ENCODE results near the gene PLCZ1. TPM values are rescaled to one million over a fixed set of nuclear protein-coding genes. Genes with fewer than 3 reads are reported as not detected.

PLCZ1 gene
- total RNA-seq, 1 donor, result not detected

DNA sequence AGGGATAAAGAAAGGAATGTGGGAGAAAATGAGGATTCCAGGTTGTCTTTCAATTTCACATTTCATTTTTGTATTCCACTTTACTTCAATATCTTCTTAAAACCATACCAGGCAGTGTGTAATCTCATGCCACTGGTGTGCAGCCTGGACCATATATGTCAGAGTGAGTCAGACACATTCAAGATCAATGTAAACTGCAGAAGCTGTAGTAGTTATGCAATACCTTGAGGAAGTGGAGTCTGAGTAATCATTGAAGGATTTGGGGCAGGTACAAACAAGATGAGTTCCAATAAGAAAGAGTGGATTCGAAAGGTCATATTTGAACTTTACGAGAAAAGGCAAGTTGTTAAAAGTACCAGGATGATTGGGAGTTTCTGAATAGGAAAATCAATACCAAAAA is 14.1 kb downstream of the PLCZ1 start:
- no peak overlapping the region for H3K4me3 ChIP-seq (ENCODE audit: low read depth, low read length)
- no peak for TF ChIP-seq CTCF (IDR thresholded peaks at IDR 0.05; ENCODE audit: insufficient read depth, low read depth, low read length)
- peak; percentile 83 for DNase-seq (ENCODE audit: low read depth)

DNA sequence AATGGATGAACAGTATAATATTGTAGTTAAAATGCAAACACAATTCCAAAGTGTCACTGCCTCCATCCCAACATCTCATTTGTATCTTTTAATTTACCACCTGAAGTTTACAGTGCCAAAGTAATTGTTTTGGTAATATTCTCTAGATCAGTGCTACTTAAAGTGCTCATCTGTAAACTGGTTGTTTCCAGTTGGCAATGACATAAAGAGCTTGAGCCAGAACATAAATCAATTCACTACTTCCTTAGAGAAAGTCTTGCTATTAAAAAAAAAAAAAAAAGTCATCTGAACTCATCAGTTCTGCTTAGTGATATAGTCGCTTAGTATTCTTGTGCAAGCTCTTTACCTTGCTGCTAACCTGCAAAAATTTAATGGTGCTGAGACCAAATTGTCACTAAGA is 16.4 kb downstream of the PLCZ1 start:
- no peak for TF ChIP-seq CTCF (IDR thresholded peaks at IDR 0.05; ENCODE audit: insufficient read depth, low read depth, low read length)
- no peak overlapping the region for H3K4me3 ChIP-seq (ENCODE audit: low read depth, low read length)
- no peak for DNase-seq (ENCODE audit: low read depth)

DNA sequence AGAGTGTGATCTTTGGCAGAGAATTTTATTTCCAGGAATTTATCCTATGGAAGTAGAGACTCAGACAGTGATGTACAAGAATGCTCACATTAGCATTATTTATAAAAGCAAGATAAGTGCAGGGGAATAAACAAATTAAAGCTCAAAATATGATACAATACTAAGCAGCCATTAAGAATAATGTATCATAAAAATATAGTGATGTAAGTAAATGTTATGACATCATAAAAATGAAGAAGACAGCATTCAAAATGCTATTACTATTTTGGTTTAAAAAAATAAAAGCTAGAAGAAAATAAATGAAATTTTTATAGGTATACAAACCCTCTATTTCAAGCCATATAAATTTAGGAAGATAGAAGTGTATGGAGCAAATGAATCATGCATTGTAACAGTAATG is 17.1 kb downstream of the PLCZ1 start:
- no peak overlapping the region for H3K4me3 ChIP-seq (ENCODE audit: low read depth, low read length)
- no peak for DNase-seq (ENCODE audit: low read depth)
- no peak for TF ChIP-seq CTCF (IDR thresholded peaks at IDR 0.05; ENCODE audit: insufficient read depth, low read depth, low read length)

DNA sequence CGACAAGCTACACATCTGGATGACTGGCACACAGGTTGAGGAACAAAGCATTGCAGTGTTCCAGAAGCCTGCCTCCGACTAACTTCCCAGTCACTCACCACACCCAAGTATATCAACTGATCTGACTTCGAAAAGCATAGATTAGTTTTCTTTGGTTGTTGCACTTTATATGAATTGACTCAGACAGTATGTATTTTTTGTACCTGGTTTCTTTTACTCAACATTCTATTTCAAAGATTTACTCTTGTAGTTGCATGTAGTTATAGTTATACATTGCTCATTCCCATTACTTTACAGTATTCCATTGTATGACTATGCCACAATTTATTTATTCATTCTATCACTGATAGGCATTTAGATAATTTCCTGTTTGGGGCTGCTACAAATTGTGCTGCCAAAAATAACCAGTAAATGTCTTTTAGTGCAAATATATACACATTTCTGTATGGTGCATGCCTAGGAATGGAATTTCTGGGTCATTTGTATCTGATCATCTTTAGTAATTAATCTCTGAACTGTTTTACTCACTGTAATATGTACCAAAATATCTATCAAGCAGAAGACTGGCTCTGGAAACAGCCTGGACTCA is 17.8 kb downstream of the PLCZ1 start:
- no peak for DNase-seq (ENCODE audit: low read depth)
- no peak for TF ChIP-seq CTCF (IDR thresholded peaks at IDR 0.05; ENCODE audit: insufficient read depth, low read depth, low read length)
- H3K4me3 ChIP-seq (ENCODE audit: low read depth, low read length), result no peak overlapping the region

DNA sequence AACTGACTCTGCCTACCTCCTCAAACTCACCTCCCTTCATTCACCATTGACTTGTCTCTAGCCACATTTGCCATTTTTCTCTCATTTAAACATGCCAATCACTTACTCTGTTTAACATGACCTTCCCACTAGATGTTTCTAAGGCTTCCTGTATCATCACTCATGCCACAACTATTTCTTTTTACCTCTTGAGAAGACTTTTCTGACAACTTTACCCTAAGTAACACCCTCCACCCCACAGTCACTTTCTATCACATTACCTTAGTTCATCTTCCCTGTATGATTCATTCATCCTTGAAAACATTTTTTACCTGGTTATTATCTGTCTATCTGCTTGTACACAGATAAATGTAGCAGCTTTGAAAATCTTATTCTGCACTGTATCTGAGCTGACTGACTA is 19.4 kb downstream of the PLCZ1 start:
- no peak for DNase-seq (ENCODE audit: low read depth)
- TF ChIP-seq CTCF (IDR thresholded peaks at IDR 0.05; ENCODE audit: insufficient read depth, low read depth, low read length), result no peak
- H3K4me3 ChIP-seq (ENCODE audit: low read depth, low read length), result no peak overlapping the region

- no peak overlapping the region for H3K4me3 ChIP-seq (ENCODE audit: low read depth, low read length)
- no peak for TF ChIP-seq CTCF (IDR thresholded peaks at IDR 0.05; ENCODE audit: insufficient read depth, low read depth, low read length)
These were observed 21.6 kb downstream of the PLCZ1 start for GRCh38 chr12:18716236-18716635.

DNA sequence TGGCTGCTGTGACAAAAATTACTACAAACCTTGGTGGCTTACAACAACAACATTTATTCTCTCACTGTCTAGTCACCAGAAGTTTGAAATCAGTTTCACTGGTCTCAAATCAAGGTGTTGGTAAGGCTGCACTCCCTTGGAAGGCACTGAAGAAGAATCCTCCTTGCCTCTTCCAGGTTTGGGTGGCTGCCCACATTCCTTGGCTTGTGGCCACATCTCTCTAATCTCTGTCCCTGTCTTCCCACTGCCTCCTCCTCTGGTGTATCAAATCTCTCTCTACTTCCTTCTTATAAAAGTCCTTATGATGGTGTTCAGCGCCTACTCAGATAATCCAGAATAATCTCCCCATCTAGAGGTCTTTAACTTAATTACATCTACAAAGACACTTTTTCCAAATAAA is 31.0 kb downstream of the PLCZ1 start:
- no peak overlapping the region for H3K4me3 ChIP-seq (ENCODE audit: low read depth, low read length)
- DNase-seq (ENCODE audit: low read depth), result no peak
- no peak for TF ChIP-seq CTCF (IDR thresholded peaks at IDR 0.05; ENCODE audit: insufficient read depth, low read depth, low read length)

More at GRCh38 chr12:18716236-18716635, 21.6 kb downstream of the PLCZ1 start:
- DNase-seq (ENCODE audit: low read depth), result no peak
